Bronchial epithelial cell (primary cell): Measurements from ENCODE around the gene VPS54. TPM values are rescaled to one million over a fixed set of nuclear protein-coding genes. Genes with fewer than 3 reads are reported as not detected.
"Not testable (repeated sequence)": the region's sequence is repeated elsewhere in the genome, so short reads cannot be mapped to it uniquely, and the experiment has no call there.

Source experiments
- DNase-seq: peaks from one replicate; pipeline ENCODE4 v3.0.0-alpha.2; 2010; ENCODE audit warnings: low read depth
- FAIRE-seq: peaks from 2 replicates; lab custom pipeline; 2011; peaks lifted over from hg19 to GRCh38; lab: Jason Lieb, UNC
- H3K27me3 ChIP-seq: 2 replicates; pipeline ENCODE4 v1.5.1; 2011; ENCODE audit warnings: low read length; ENCODE audit not compliant: control insufficient read depth, insufficient read depth
- H3K36me3 ChIP-seq: 2 replicates; pipeline ENCODE4 v1.5.1; 2011; ENCODE audit warnings: low read length; ENCODE audit not compliant: control insufficient read depth, insufficient read depth
- H3K4me3 ChIP-seq: 2 replicates; pipeline ENCODE4 v1.5.1; 2011; ENCODE audit warnings: mild to moderate bottlenecking, low read depth, low read length, control low read depth
- total RNA-seq: library from RNA; depleted of rRNA; stranded (reverse); fragments of >200 nt; gene quantifications from 2 replicates; pipeline ENCODE4 v1.2.1, GENCODE V29; 2014
- TF ChIP-seq, protein P1 (sequence below): IDR thresholded peaks from 2 replicates; pipeline ENCODE4 v1.5.1; 2011; ENCODE audit warnings: mild to moderate bottlenecking, moderate library complexity, low read length, control low read depth, inconsistent platforms; ENCODE audit not compliant: insufficient read depth, severe bottlenecking

Gene VPS54
- total RNA-seq, 1 donor from 2014 or later, result 18.2 TPM

DNA sequence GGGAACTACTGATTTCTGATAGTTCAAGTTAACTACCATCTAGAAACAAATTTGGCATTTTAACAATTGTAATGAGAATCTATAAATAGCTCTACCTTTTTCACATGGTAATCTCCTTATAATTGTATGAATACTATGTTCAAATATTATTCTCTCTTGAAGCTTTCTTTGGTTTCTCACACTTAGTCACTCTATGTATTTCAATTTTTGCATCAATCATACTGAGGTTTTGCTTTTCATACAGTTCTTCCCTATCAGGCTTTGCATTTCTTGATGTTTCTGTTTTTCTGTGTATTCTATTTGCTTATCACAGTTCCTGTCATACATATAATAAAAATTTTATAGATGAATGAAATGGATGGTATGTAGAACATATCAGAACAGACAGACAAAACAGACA, 16.0 kb downstream of the VPS54 start:
- no peak overlapping the region for H3K4me3 ChIP-seq
- H3K36me3 ChIP-seq, result no peaks in the 10 kb centered on the region
- DNase-seq (no peak), FAIRE-seq (no peak)
- H3K27me3 ChIP-seq, result no peaks in the 10 kb centered on the region
- TF ChIP-seq, protein P1, sequence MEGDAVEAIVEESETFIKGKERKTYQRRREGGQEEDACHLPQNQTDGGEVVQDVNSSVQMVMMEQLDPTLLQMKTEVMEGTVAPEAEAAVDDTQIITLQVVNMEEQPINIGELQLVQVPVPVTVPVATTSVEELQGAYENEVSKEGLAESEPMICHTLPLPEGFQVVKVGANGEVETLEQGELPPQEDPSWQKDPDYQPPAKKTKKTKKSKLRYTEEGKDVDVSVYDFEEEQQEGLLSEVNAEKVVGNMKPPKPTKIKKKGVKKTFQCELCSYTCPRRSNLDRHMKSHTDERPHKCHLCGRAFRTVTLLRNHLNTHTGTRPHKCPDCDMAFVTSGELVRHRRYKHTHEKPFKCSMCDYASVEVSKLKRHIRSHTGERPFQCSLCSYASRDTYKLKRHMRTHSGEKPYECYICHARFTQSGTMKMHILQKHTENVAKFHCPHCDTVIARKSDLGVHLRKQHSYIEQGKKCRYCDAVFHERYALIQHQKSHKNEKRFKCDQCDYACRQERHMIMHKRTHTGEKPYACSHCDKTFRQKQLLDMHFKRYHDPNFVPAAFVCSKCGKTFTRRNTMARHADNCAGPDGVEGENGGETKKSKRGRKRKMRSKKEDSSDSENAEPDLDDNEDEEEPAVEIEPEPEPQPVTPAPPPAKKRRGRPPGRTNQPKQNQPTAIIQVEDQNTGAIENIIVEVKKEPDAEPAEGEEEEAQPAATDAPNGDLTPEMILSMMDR, result no peak

DNA sequence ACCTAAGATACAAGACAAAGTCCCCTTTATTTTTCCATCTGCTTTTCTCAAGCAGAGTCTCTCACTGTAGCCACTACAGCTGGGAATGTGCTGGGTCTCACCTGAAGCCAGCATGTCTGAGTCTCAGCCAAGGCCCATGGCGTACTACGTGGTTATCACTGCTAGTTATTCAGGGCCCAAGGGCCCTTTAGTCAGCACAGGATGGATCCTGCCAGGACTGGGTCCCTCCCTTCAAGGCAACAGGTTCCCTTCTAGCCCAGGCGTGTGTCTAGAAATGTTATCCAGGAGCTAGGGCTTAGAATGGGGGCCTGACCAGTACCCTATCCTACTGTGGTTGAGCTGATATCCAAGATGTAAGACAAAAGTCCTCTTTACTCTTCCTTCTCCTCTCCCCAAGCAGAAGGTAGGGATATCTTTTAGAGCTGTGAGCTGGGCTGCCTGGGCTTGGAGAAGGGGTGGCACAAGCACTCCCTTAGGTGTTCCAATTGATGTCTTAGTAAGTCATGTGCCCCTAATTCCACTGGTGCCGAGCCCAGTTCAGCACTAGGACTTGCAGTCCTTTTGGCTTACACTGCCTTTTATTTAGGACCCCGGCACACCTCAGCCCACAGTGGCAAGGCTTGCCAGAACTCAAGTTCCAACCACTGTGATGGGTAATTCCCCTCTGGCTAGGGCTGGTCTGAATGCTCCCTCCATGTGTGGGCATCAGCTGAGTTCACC, 17.7 kb downstream of the VPS54 start:
- Histone ChIP-seq H3K4me3 (no peak overlapping the region), H3K36me3 (no peaks in the 10 kb centered on the region), H3K27me3 (no peaks in the 10 kb centered on the region)
- TF ChIP-seq, protein P1, result no peak
- no peak for DNase-seq
- no peak for FAIRE-seq

DNA sequence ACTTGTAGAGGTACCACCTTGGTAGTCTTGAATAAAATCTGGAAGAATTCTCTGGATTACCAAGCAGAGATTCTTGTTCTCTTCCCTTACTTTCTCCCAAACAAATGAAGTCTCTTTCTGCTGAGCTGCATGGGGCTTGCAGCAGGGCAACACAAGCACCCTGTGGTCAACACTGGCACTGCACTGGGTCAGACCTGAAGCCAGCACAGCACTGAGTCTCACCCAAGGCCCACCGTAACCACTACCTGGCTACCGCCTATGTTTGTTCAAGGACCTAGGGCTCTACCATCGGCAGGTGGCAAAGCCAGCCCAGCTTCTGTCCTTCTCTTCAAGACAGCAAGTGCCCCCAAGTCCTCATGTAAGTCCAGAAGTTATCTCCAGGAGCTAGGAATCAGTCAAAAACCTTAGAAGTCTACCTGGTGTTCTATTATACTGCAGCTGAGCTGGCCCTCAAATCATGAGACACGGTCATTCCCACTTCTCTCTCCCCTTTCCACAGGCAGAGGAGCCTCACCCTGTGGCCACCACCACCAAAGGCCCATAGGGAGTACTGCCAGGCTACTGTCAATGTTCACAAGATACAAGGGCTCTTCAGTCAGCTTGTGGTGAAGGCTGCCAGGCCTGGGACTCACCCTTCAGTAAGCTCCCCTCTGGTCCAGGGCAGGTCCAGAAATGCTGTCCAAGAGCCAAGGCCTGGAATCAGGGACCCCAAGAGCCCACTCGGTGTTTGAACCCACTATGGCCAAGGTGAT, 18.4 kb downstream of the VPS54 start:
- H3K27me3 ChIP-seq, result no peaks in the 10 kb centered on the region
- H3K36me3 ChIP-seq, result no peaks in the 10 kb centered on the region
- DNase-seq (no peak), FAIRE-seq (peak; percentile 83)
- TF ChIP-seq, protein P1, result peak; percentile 15
- no peak overlapping the region for H3K4me3 ChIP-seq

DNA sequence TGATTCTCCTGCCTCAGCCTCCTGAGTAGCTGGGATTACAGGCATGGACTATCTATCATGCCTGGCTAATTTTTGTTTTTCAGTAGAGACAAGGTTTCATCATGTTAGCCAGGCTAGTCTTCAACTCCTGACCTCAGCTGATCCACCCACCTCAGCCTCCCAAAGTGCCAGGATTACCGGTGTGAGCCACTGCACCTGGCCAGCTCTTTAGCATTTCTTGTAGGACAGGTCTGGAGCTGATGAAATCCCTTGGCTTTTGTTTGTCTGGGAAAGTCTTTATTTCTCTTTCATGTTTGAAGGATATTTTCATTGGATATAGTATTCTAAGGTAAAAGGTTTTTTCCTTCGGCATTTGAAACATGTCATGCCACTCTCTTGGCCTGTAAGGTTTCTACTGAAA, 20.2 kb downstream of the VPS54 start:
- DNase-seq (peak; percentile 10), FAIRE-seq (no peak)
- TF ChIP-seq, protein P1, result no peak
- Histone ChIP-seq H3K4me3 (no peak overlapping the region), H3K27me3 (no peaks in the 10 kb centered on the region), H3K36me3 (no peaks in the 10 kb centered on the region)

DNA sequence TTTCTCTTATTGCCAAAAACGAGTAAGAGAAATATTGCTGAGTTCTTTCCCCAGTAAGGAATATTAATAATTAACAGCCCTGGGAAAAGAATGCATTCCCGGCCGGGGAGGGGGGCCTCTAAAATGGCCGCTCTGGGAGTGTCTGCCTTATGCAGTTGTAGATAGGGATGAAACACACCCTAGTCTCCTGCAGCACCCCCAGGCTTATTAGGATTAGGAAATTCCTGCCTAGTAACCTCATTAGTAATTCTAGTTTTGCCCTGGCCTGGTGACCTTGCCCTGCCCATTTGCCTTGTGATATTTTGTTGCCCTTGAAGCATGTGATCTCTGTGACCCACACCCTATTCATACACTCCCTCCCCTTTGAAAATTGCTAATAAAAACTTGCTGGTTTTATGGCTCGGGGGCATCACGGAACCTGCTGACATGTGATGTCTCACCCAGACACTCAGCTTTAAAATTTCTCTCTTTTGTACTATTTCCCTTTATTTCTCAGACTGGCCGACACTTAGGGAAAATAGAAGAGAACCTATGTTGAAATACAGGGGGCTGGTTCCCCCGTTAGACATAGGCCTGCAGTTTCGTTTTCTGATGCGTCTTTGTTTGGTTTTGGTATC, 22.5 kb downstream of the VPS54 start:
- FAIRE-seq, result not testable (repeated sequence)

DNA sequence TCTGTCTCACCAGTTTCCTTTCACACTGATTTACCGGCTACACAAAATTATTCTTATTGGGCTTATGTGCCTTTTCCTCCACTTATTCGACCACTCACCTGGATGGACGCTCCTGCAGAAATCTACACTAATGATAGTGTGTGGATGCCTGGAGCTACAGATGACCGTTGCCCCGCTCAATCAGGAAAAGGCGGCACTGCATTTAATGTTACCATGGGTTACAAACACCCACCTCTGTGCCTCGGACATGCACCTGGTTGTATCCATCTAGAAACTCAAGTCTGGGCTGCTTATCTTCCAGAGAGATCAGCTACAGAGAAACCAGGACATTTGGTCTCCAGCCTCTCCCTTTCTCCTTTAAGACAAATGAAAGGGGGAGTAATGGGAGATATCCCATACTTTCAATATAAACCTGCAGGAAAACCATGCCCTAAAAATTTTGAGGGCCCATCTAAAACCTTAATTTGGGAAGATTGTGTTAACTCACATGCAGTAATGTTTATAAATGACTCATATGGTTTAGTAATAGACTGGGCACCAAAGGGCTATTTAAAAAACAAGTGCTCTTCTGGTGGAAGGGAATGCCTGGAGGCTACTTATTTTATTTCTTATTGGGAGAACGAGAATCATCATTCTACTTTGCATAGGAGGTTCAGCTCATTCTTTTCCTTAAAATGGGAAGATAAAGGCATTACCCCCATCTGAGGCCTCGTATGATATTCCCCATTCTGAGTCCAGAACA, 24.7 kb downstream of the VPS54 start:
- not testable (repeated sequence) for H3K4me3 ChIP-seq, FAIRE-seq, H3K27me3 ChIP-seq, H3K36me3 ChIP-seq
- peak; percentile 23 for DNase-seq

More for the DNA sequence above, 22.5 kb downstream of the VPS54 start:
- not testable (repeated sequence) for DNase-seq, H3K4me3 ChIP-seq, H3K36me3 ChIP-seq, H3K27me3 ChIP-seq
